CD4-positive, alpha-beta T cell (primary cell): ENCODE results near the gene WDR55. TPM values are rescaled to one million over a fixed set of nuclear protein-coding genes. Genes with fewer than 3 reads are reported as not detected.
"Not testable (repeated sequence)": the region's sequence is repeated elsewhere in the genome, so short reads cannot be mapped to it uniquely, and the experiment has no call there.

Experiments used
- ATAC-seq: fragments of 200-7000 bp; cut with Tn5 transposase; one replicate; pipeline ENCODE4 v1.10.0; 2022; ENCODE audit warnings: mild to moderate bottlenecking; ENCODE audit not compliant: poor library complexity
- CTCF ChIA-PET: fragments of 350-600 bp; sonication (Branson Sonifier 250); formaldehyde crosslinking; loops from one replicate; lab custom pipeline; 2021; ENCODE audit warnings: antibody characterized with exemption, inconsistent platforms; lab: Charles Lee
- POLR2A ChIA-PET: fragments of 350-600 bp; sonication (Branson Sonifier 250); formaldehyde crosslinking; loops from one replicate; lab custom pipeline; 2021; ENCODE audit warnings: antibody characterized with exemption, inconsistent platforms; lab: Charles Lee
- DNase-seq, 14 experiments: peaks; one replicate each; pipeline ENCODE4 v3.0.0-alpha.2; 2013 to 2020; ENCODE audit warnings: mixed read lengths in 2 of 14
- H3K27ac ChIP-seq, 2 donors: one replicate each; pipeline versions ENCODE4 v1.5.1 to v1.7.0; 2013; ENCODE audit warnings: low read length in 2 of 2, low read depth in 1 of 2, mild to moderate bottlenecking in 1 of 2
- H3K27me3 ChIP-seq, 2 experiments: 1 replicate in 1 of 2; 2 replicates in 1 of 2; pipeline versions ENCODE4 v1.6.1 to v1.7.0; 2013; ENCODE audit warnings: low read length in 2 of 2, control low read depth in 1 of 2, mild to moderate bottlenecking in 1 of 2, moderate library complexity in 1 of 2; ENCODE audit not compliant: insufficient read depth in 2 of 2, control insufficient read depth in 1 of 2
- H3K36me3 ChIP-seq: one replicate; pipeline ENCODE4 v1.6.1; 2013; ENCODE audit warnings: low read length, control low read depth; ENCODE audit not compliant: insufficient read depth
- H3K4me1 ChIP-seq: one replicate; pipeline ENCODE4 v1.6.1; 2013; ENCODE audit warnings: low read length, control low read depth; ENCODE audit not compliant: insufficient read depth
- H3K4me3 ChIP-seq: one replicate; pipeline ENCODE4 v1.5.1; 2013; ENCODE audit warnings: mild to moderate bottlenecking, low read length, moderate library complexity
- H3K9me3 ChIP-seq, 2 experiments: 1 replicate in 1 of 2; 2 replicates in 1 of 2; pipeline versions ENCODE4 v1.6.1 to v1.7.0; 2013; ENCODE audit warnings: low read length in 2 of 2, mild to moderate bottlenecking in 2 of 2, control low read depth in 1 of 2, moderate library complexity in 1 of 2; ENCODE audit not compliant: control insufficient read depth in 1 of 2, insufficient read depth in 1 of 2
- H3K27ac Mint-ChIP-seq: one replicate; pipeline ENCODE4 v1.8.0; 2020; ENCODE audit warnings: mixed read lengths
- H3K27me3 Mint-ChIP-seq: one replicate; pipeline ENCODE4 v1.8.0; 2021; ENCODE audit warnings: mixed read lengths
- H3K36me3 Mint-ChIP-seq: one replicate; pipeline ENCODE4 v1.8.0; 2021; ENCODE audit warnings: low read depth, mixed read lengths
- H3K4me1 Mint-ChIP-seq: one replicate; pipeline ENCODE4 v1.8.0; 2021; ENCODE audit warnings: low read depth, mixed read lengths
- H3K4me3 Mint-ChIP-seq: one replicate; pipeline ENCODE4 v1.8.0; 2020; ENCODE audit warnings: mild to moderate bottlenecking, mixed read lengths
- H3K9me3 Mint-ChIP-seq: one replicate; pipeline ENCODE4 v1.8.0; 2020; ENCODE audit warnings: mixed read lengths
- intact Hi-C, 2 experiments: fragments of 100-400 bp; cut with DNase I in 1 of 2; cut with micrococcal nuclease in 1 of 2; formaldehyde crosslinking; loops; one replicate each; pipeline versions ENCODE4 v1.15.1 to v1.9.0; 2023 to 2025; cut with DNase I, micrococcal nuclease
- total RNA-seq, 174 experiments: library from RNA in 2 of 174; stranded (reverse) in 2 of 174; gene quantifications; one replicate each; pipeline ENCODE4 v1.2.3 and lab custom pipeline; 2021 to 2026
- TF ChIP-seq, protein P1 (sequence below): fragments of 200-600 bp; IDR thresholded peaks from one replicate; pipeline ENCODE4 v1.8.0; 2022; ENCODE audit warnings: antibody characterized with exemption, mild to moderate bottlenecking

Gene WDR55
- total RNA-seq, 2 experiments from 2014 or later, result 40.1 to 42.9 TPM

DNA sequence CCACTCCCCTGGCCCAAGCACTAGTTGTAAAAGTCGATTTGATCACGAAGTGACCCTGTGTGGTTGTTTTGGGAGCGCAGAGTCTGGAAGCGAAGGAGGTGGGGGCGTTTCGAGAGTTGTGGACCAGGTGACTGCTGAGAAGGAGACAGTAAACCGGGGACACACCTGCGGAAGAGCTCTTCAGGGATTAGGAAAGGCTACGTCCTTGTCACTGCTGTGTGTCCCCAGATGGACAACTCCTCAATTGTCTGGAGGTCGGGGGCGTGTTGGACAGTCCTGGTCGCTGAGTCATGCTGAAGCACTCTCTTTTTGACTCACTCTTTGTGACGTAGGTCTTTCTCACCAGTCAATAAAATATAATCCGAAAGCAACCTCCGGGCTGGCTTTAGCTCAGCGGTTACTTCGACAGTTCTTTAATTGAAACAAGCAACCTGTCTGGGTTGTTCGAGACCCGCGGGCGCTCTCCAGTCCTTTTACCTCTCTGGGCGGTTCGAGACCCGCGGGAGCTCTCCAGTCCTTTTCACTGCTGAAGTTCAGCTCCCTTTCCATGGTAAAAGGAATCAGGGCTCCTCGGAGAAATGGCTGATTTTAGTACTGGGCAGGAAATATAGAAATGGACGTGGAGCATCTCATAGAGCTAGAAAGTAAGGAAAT lies 46.3 kb downstream of the WDR55 start:
- H3K9me3 ChIP-seq, result no peaks in the 10 kb centered on the region
- Mint-ChIP-seq H3K27me3 (peaks cover 8% of the 10 kb centered on the region), H3K4me1 (peaks cover 27% of the 10 kb centered on the region), H3K36me3 (peaks cover 35% of the 10 kb centered on the region), H3K4me3 (peak overlapping the region; percentile 99), H3K9me3 (no peaks in the 10 kb centered on the region), H3K27ac (peak overlapping the region; percentile 98)
- intact Hi-C loops, result loop anchor here (1.0 to 5.0 kb wide), 6 partner anchors 11 to 164 kb away; partner anchors contain the start of genes APBB3 (in 1 of the 2), EIF4EBP3 (in 1 of the 2), SLC35A4 (in 1 of the 2) and TMCO6 (in 1 of the 2)
- peaks cover 9% of the 10 kb centered on the region for H3K4me1 ChIP-seq
- CTCF ChIA-PET, result interaction anchor here (0.8 to 1.4 kb wide), 8 partner anchors 10 to 73 kb away, joined by 3 to 7 read pairs (median 3); partner anchors contain the start of genes TMCO6, WDR55 and ZMAT2
- DNase-seq (peak; percentile 70 to 97 (median 82)), ATAC-seq (peak; percentile 77)
- H3K27me3 ChIP-seq, result no peaks in the 10 kb centered on the region
- H3K36me3 ChIP-seq, result peaks cover 11% of the 10 kb centered on the region
- peak overlapping the region; percentile 70 for H3K4me3 ChIP-seq
- TF ChIP-seq, protein P1, sequence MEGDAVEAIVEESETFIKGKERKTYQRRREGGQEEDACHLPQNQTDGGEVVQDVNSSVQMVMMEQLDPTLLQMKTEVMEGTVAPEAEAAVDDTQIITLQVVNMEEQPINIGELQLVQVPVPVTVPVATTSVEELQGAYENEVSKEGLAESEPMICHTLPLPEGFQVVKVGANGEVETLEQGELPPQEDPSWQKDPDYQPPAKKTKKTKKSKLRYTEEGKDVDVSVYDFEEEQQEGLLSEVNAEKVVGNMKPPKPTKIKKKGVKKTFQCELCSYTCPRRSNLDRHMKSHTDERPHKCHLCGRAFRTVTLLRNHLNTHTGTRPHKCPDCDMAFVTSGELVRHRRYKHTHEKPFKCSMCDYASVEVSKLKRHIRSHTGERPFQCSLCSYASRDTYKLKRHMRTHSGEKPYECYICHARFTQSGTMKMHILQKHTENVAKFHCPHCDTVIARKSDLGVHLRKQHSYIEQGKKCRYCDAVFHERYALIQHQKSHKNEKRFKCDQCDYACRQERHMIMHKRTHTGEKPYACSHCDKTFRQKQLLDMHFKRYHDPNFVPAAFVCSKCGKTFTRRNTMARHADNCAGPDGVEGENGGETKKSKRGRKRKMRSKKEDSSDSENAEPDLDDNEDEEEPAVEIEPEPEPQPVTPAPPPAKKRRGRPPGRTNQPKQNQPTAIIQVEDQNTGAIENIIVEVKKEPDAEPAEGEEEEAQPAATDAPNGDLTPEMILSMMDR, result no peak
- H3K27ac ChIP-seq, result peak overlapping the region; percentile 87 to 88
- POLR2A ChIA-PET, result interaction anchor here (0.6 to 4.1 kb wide), 25 partner anchors 9 to 927 kb away, joined by 3 to 72 read pairs (median 6); partner anchors contain the start of genes ANKHD1, CD14, CYSTM1 and EIF4EBP3

DNA sequence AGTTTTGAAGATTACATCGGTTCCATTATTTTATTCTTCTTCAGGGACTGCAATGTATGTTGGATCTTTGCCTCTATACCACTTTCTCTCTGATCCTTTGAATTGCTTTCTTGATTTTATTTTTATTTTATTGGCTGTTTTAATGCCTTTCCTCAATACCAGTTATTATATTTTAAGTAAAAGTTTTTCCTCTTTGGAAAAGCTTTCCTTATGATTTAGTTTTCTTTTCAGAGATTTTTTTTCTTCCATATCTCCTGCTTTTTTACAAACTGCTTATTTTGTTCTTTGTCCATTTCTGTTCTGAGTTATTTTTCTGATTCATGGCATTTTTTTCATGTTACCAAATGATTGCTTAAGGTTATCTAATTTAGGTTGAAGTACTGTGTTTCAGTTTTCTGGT lies 47.1 kb downstream of the WDR55 start:
- H3K4me3 Mint-ChIP-seq, result peak overlapping the region; percentile 99
- H3K4me1 Mint-ChIP-seq, result peaks cover 27% of the 10 kb centered on the region
- Histone ChIP-seq H3K36me3 (peaks cover 6% of the 10 kb centered on the region), H3K4me1 (peaks cover 9% of the 10 kb centered on the region), H3K27me3 (no peaks in the 10 kb centered on the region), H3K9me3 (no peaks in the 10 kb centered on the region), H3K4me3 (peak overlapping the region; percentile 70), H3K27ac (peak overlapping the region in 1 of 2 donors; percentile 88)
- ChIA-PET POLR2A (interaction anchor here (0.8 to 4.1 kb wide), 17 partner anchors 8 to 609 kb away, joined by 3 to 72 read pairs (median 9); partner anchors contain the start of genes ANKHD1, CD14, CYSTM1 and EIF4EBP3), CTCF (interaction anchor here (0.9 to 1.4 kb wide), 4 partner anchors 9 to 73 kb away, joined by 3 to 7 read pairs (median 3); partner anchors contain the start of gene TMCO6)
- peaks cover 8% of the 10 kb centered on the region for H3K27me3 Mint-ChIP-seq
- H3K36me3 Mint-ChIP-seq, result peaks cover 27% of the 10 kb centered on the region
- ATAC-seq (no peak), DNase-seq (no peak)
- intact Hi-C loops, result loop anchor here (1.0 to 5.0 kb wide), 6 partner anchors 11 to 164 kb away; partner anchors contain the start of genes APBB3 (in 1 of the 2), EIF4EBP3 (in 1 of the 2), SLC35A4 (in 1 of the 2) and TMCO6 (in 1 of the 2)
- no peaks in the 10 kb centered on the region for H3K9me3 Mint-ChIP-seq
- TF ChIP-seq, protein P1, result no peak
- peak overlapping the region; percentile 98 for H3K27ac Mint-ChIP-seq

DNA sequence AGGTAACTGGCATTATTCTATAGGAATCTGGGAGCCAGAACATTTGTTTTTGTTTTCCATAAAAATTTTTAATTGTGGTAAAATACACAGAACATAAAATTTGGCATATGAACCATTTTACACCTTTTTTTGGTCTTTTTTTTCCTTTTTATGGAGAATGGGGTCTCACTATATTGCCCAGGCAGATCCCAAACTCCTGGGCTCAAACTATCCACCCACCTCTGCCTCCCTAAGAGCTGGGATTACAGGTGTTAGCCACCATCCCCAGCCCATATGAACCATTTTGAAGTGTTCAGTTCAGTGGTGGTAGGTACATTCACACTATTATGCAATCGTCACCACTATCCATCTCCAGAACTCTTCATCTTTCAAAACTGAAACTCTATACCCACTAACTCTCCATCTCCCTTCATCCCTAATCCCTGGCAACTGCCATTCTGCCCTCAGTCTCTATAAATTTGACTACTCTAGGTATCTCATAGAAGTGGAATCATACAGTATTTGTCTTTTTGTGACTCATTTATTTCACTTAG lies 48.9 kb downstream of the WDR55 start:
- CTCF ChIA-PET, result no interaction called here
- DNase-seq (no peak), ATAC-seq (no peak)
- Mint-ChIP-seq H3K27ac (peak overlapping the region; percentile 65), H3K4me1 (peaks cover 27% of the 10 kb centered on the region), H3K36me3 (peaks cover 17% of the 10 kb centered on the region), H3K27me3 (peaks cover 8% of the 10 kb centered on the region), H3K4me3 (peak overlapping the region; percentile 50), H3K9me3 (no peaks in the 10 kb centered on the region)
- Histone ChIP-seq H3K27me3 (no peaks in the 10 kb centered on the region), H3K36me3 (no peaks in the 10 kb centered on the region), H3K27ac (no peak overlapping the region), H3K9me3 (no peaks in the 10 kb centered on the region), H3K4me1 (peaks cover 9% of the 10 kb centered on the region), H3K4me3 (no peak overlapping the region)
- intact Hi-C loops, result loop anchor here (5.0 kb wide), 4 partner anchors 146 to 166 kb away; partner anchors contain the start of genes APBB3 (in 1 of the 2), EIF4EBP3 (in 1 of the 2) and SLC35A4 (in 1 of the 2)
- POLR2A ChIA-PET, result interaction anchor here (4.1 kb wide), 1 partner anchor 312 kb away, joined by 49 read pairs; the partner anchor contains the start of gene ANKHD1
- TF ChIP-seq, protein P1, result no peak

DNA sequence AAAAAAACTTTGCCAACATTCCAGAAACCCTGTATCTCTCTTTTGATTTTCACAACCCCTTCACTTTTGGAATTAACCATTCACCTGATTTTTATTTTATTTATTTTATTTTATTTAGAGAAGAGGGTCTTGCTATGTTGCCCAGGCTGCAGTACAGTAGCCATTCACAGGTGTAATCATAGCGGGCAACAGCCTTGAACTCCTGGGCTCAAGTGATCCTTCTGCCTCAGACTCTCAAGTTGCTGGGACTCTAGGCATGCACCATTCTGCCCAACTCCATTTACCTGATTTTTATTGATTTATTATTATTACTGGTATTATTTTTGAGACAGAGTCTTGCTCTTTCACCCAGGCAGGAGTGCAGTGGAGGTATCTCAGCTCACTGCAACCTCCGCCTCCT lies 51.5 kb downstream of the WDR55 start:
- H3K4me1 ChIP-seq, H3K9me3 Mint-ChIP-seq, H3K36me3 Mint-ChIP-seq, H3K27me3 ChIP-seq, H3K4me3 Mint-ChIP-seq, POLR2A ChIA-PET, H3K27me3 Mint-ChIP-seq, H3K4me3 ChIP-seq, H3K36me3 ChIP-seq, H3K9me3 ChIP-seq, H3K27ac Mint-ChIP-seq, CTCF ChIA-PET, DNase-seq, H3K27ac ChIP-seq, ATAC-seq: not testable (repeated sequence)
- intact Hi-C loops, result loop anchor here in 1 of 2 experiments (5.0 kb wide), 1 partner anchor 474 kb away; no protein-coding TSS in a partner anchor
- peaks cover 14% of the 10 kb centered on the region for H3K4me1 Mint-ChIP-seq
